Measurements from ENCODE around the gene MCF2L. TPM values are rescaled to one million over a fixed set of nuclear protein-coding genes. Genes with fewer than 3 reads are reported as not detected.

MCF2L gene
- total RNA-seq, 4 donors from 2014 or later: 62.1 to 186 (median 91.3) TPM

DNA sequence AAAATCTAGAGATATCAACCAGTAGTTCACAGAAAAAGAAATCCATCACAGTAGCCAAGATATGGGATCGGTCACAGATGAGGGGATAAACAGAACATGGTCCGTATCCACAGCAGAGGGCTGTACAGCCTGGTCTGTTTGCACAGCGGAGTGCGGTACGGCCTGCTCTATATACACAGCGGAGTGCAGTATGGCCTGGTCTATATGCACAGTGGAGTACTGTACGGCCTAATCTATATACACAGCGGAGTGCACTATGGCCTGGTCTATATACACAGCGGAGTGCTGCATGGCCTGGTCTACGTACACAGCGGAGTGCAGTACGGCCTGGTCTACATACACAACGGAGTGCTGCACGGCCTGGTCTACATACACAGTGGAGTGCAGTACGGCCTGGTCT is 43.0 kb upstream of the MCF2L start:
- Histone ChIP-seq H3K4me1 (peaks cover 3 to 19% (median 16%) of the 10 kb centered on the region in 4 donors), H3K9me3 (no peaks in the 10 kb centered on the region), H3K4me3 (no peak overlapping the region), H3K36me3 (no peaks in the 10 kb centered on the region), H3K27ac (no peak overlapping the region), H3K27me3 (peaks cover 19% of the 10 kb centered on the region)
- no peak for DNase-seq
- WGBS, 2 donors (ENCODE audit: low coverage in 1 of 2): 88 to 96% methylated on average over 2 to 15 of the region's 15 CpGs
- in situ Hi-C loops (cut with MboI; ENCODE audit: low pct_ligation_motif_present in 1 of 4, low pct_unique_long_range_greater_than_20kb in 1 of 4, low sequenced_read_pairs in 3 of 4): loop anchor here in 3 of 4 donors (25.0 kb wide), 1 partner anchor 461 kb away; no protein-coding TSS in a partner anchor
- TF ChIP-seq CTCF (IDR thresholded peaks at IDR 0.05): no peak
- TF ChIP-seq POLR2AphosphoS5 (IDR thresholded peaks at IDR 0.05): no peak
- TF ChIP-seq EP300 (IDR thresholded peaks at IDR 0.05; ENCODE audit: low read depth): no peak
- intact Hi-C loops (cut with DNase I; ENCODE audit: low total_unique reads): no loop called here

DNA sequence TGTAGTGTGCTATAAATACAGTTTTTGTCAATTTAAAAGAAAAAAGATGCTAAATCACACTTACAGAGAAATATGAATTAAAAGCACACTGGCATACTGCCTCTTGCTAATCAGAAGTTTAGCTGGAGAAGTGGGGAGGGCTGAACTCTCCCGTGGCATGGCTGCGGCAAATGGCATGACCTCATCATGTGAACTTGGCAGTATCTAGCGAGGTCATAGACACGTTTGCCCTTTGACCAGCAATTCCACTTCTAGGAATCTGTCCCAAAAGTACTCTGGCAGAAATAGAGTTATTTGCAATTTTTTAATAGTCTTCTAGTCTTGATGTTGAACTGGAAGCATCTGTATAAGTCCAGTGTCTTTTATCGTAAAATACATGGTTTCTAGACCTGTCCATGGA is 42.0 kb upstream of the MCF2L start:
- peaks cover 3 to 27% (median 18%) of the 10 kb centered on the region in 4 donors for H3K4me1 ChIP-seq
- DNase-seq: no peak
- H3K27ac ChIP-seq: no peak overlapping the region
- in situ Hi-C loops (cut with MboI; ENCODE audit: low pct_ligation_motif_present in 1 of 4, low pct_unique_long_range_greater_than_20kb in 1 of 4, low sequenced_read_pairs in 3 of 4): loop anchor here in 3 of 4 donors (25.0 kb wide), 1 partner anchor 460 kb away; no protein-coding TSS in a partner anchor
- peaks cover 22% of the 10 kb centered on the region for H3K27me3 ChIP-seq
- WGBS, 2 donors (ENCODE audit: low coverage in 1 of 2): 87 to 100% methylated on average over 1 to 5 of the region's 5 CpGs
- H3K9me3 ChIP-seq: no peaks in the 10 kb centered on the region
- TF ChIP-seq POLR2A (IDR thresholded peaks at IDR 0.05) (no peak), POLR2AphosphoS5 (IDR thresholded peaks at IDR 0.05) (no peak)
- H3K36me3 ChIP-seq: no peaks in the 10 kb centered on the region
- H3K4me3 ChIP-seq: no peak overlapping the region
- intact Hi-C loops (cut with DNase I; ENCODE audit: low total_unique reads): no loop called here

GRCh38 chr13:112928020-112928971 is 40.7 kb upstream of the MCF2L start:
- TF ChIP-seq POLR2AphosphoS5 (IDR thresholded peaks at IDR 0.05) (no peak), EP300 (IDR thresholded peaks at IDR 0.05; ENCODE audit: low read depth) (no peak), POLR2A (IDR thresholded peaks at IDR 0.05) (no peak), CTCF (IDR thresholded peaks at IDR 0.05) (no peak)
- Histone ChIP-seq H3K36me3 (no peaks in the 10 kb centered on the region), H3K4me1 (peaks cover 3 to 27% (median 18%) of the 10 kb centered on the region in 4 donors), H3K9me3 (no peaks in the 10 kb centered on the region), H3K4me3 (no peak overlapping the region), H3K27ac (peak overlapping the region in 1 of 4 donors; percentile 14), H3K27me3 (peaks cover 22% of the 10 kb centered on the region)
- no peak for DNase-seq
- WGBS, 2 donors (ENCODE audit: low coverage in 1 of 2): 59 to 65% methylated on average over 10 to 21 of the region's 21 CpGs
- in situ Hi-C loops (cut with MboI; ENCODE audit: low pct_ligation_motif_present in 1 of 4, low pct_unique_long_range_greater_than_20kb in 1 of 4, low sequenced_read_pairs in 3 of 4) (loop anchor here in 3 of 4 donors (25.0 kb wide), 1 partner anchor 459 kb away; no protein-coding TSS in a partner anchor), intact Hi-C loops (cut with DNase I; ENCODE audit: low total_unique reads) (no loop called here)

GRCh38 chr13:112928972-112929782 is 39.8 kb upstream of the MCF2L start:
- Histone ChIP-seq H3K36me3 (no peaks in the 10 kb centered on the region), H3K27me3 (peaks cover 22% of the 10 kb centered on the region), H3K9me3 (no peaks in the 10 kb centered on the region), H3K27ac (peak overlapping the region in 1 of 4 donors; percentile 14), H3K4me1 (peaks cover 3 to 27% (median 18%) of the 10 kb centered on the region in 4 donors), H3K4me3 (no peak overlapping the region)
- 13% methylated on average over 21 of the region's 21 CpGs; no CpG with 5 or more reads in 1 of the 2 donors for WGBS, 2 donors (ENCODE audit: low coverage in 1 of 2)
- intact Hi-C loops (cut with DNase I; ENCODE audit: low total_unique reads) (no loop called here), in situ Hi-C loops (cut with MboI; ENCODE audit: low pct_ligation_motif_present in 1 of 4, low pct_unique_long_range_greater_than_20kb in 1 of 4, low sequenced_read_pairs in 3 of 4) (loop anchor here in 3 of 4 donors (25.0 kb wide), 1 partner anchor 458 kb away; no protein-coding TSS in a partner anchor)
- DNase-seq: peak; percentile 66
- TF ChIP-seq EP300 (IDR thresholded peaks at IDR 0.05; ENCODE audit: low read depth) (no peak), CTCF (IDR thresholded peaks at IDR 0.05) (peak in 1 of 5 experiments; percentile 20)

All from transverse colon (tissue), 4 donors.